Endothelial cell (in vitro differentiated cells): ENCODE data around the gene TLCD3B. TPM values are rescaled to one million over a fixed set of nuclear protein-coding genes. Genes with fewer than 3 reads are reported as not detected.

Experiments
- DNase-seq: peaks from one replicate; pipeline ENCODE4 v3.0.0; 2021; ENCODE audit warnings: low spot score
- H3K27ac Mint-ChIP-seq: one replicate; pipeline ENCODE4 v1.8.0; 2021; ENCODE audit warnings: mixed read lengths, inconsistent platforms; ENCODE audit not compliant: unreplicated experiment
- H3K27me3 Mint-ChIP-seq: one replicate; pipeline ENCODE4 v1.8.0; 2021; ENCODE audit warnings: mild to moderate bottlenecking, moderate library complexity, mixed read lengths, inconsistent platforms; ENCODE audit not compliant: unreplicated experiment
- H3K36me3 Mint-ChIP-seq: one replicate; pipeline ENCODE4 v1.8.0; 2021; ENCODE audit warnings: mild to moderate bottlenecking, low read depth, mixed read lengths, inconsistent platforms; ENCODE audit not compliant: unreplicated experiment
- H3K4me1 Mint-ChIP-seq: one replicate; pipeline ENCODE4 v1.8.0; 2021; ENCODE audit warnings: mild to moderate bottlenecking, mixed read lengths, inconsistent platforms; ENCODE audit not compliant: unreplicated experiment
- H3K4me3 Mint-ChIP-seq: one replicate; pipeline ENCODE4 v1.8.0; 2021; ENCODE audit warnings: mild to moderate bottlenecking, mixed read lengths, inconsistent platforms; ENCODE audit not compliant: unreplicated experiment
- H3K9me3 Mint-ChIP-seq: one replicate; pipeline ENCODE4 v1.8.0; 2021; ENCODE audit warnings: mixed read lengths, inconsistent platforms; ENCODE audit not compliant: unreplicated experiment
- total RNA-seq: library from RNA; stranded (reverse); fragmentation: NEBNext Ultra II Directional; extraction: Animal tissue kit (Norgen Biotek cat#: 25700); gene quantifications from one replicate; pipeline ENCODE4 v1.2.1, GENCODE V29; 2021; ENCODE audit not compliant: unreplicated experiment
- TF ChIP-seq, protein P1 (sequence below): fragments of 200-600 bp; sonication (generic); IDR thresholded peaks from one replicate; pipeline ENCODE4 v1.5.0; 2021; ENCODE audit warnings: antibody characterized with exemption; ENCODE audit not compliant: unreplicated experiment

The TLCD3B gene
- total RNA-seq, 1 donor from 2014 or later = 1.4 TPM

- peaks cover 33% of the 10 kb centered on the region for H3K36me3 Mint-ChIP-seq
- H3K27ac Mint-ChIP-seq = peak within 1 kb of the TSS; percentile 94
- DNase-seq = peak; percentile 94
- peaks cover 22% of the 10 kb centered on the region for H3K4me1 Mint-ChIP-seq
- TF ChIP-seq, protein P1, sequence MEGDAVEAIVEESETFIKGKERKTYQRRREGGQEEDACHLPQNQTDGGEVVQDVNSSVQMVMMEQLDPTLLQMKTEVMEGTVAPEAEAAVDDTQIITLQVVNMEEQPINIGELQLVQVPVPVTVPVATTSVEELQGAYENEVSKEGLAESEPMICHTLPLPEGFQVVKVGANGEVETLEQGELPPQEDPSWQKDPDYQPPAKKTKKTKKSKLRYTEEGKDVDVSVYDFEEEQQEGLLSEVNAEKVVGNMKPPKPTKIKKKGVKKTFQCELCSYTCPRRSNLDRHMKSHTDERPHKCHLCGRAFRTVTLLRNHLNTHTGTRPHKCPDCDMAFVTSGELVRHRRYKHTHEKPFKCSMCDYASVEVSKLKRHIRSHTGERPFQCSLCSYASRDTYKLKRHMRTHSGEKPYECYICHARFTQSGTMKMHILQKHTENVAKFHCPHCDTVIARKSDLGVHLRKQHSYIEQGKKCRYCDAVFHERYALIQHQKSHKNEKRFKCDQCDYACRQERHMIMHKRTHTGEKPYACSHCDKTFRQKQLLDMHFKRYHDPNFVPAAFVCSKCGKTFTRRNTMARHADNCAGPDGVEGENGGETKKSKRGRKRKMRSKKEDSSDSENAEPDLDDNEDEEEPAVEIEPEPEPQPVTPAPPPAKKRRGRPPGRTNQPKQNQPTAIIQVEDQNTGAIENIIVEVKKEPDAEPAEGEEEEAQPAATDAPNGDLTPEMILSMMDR = no peak
- no peaks in the 10 kb centered on the region for H3K9me3 Mint-ChIP-seq
- H3K4me3 Mint-ChIP-seq = peak within 1 kb of the TSS; percentile 92
- peaks cover 31% of the 10 kb centered on the region for H3K27me3 Mint-ChIP-seq
Measured at GRCh38 chr16:30075503-30076275, 44.6 kb upstream of the TLCD3B start, which contains the start of gene PPP4C. TSS of gene PPP4C (plus strand) at chr16:30075994. CDS start at chr16:30076378, 384 bp downstream.

- no peak for DNase-seq
- H3K27me3 Mint-ChIP-seq = peaks cover 16% of the 10 kb centered on the region
- H3K9me3 Mint-ChIP-seq = no peaks in the 10 kb centered on the region
- TF ChIP-seq, protein P1 = no peak
- no peak overlapping the region for H3K27ac Mint-ChIP-seq
- no peak overlapping the region for H3K4me3 Mint-ChIP-seq
- peaks cover 35% of the 10 kb centered on the region for H3K36me3 Mint-ChIP-seq
- peaks cover 15% of the 10 kb centered on the region for H3K4me1 Mint-ChIP-seq
Measured at GRCh38 chr16:30070490-30070889, 39.4 kb upstream of the TLCD3B start.

DNA sequence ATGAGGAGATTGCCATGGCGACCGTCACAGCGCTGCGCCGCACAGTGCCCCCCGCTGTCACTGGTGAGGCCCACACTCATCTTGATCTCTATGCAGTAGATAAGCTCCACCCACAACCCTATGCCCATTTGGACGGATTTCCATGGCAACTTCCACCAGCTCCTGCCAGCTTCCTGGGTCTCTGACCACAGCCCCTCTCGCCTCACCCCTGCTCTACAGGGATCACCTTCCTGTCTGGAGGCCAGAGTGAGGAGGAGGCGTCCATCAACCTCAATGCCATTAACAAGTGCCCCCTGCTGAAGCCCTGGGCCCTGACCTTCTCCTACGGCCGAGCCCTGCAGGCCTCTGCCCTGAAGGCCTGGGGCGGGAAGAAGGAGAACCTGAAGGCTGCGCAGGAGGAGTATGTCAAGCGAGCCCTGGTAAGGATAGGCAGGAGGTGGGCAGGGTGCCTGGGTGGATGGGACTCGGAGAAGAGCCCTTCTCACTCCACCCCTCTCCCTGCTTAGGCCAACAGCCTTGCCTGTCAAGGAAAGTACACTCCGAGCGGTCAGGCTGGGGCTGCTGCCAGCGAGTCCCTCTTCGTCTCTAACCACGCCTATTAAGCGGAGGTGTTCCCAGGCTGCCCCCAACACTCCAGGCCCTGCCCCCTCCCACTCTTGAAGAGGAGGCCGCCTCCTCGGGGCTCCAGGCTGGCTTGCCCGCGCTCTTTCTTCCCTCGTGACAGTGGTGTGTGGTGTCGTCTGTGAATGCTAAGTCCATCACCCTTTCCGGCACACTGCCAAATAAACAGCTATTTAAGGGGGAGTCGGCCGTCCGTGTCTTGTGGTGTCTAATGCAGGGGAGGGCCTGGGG lies 38.8 kb upstream of the TLCD3B start:
- peaks cover 12% of the 10 kb centered on the region for H3K4me1 Mint-ChIP-seq
- DNase-seq = no peak
- TF ChIP-seq, protein P1 = no peak
- H3K9me3 Mint-ChIP-seq = no peaks in the 10 kb centered on the region
- peaks cover 11% of the 10 kb centered on the region for H3K27me3 Mint-ChIP-seq
- H3K36me3 Mint-ChIP-seq = peaks cover 32% of the 10 kb centered on the region
- H3K27ac Mint-ChIP-seq = no peak overlapping the region
- peak overlapping the region; percentile 69 for H3K4me3 Mint-ChIP-seq

GRCh38 chr16:30068750-30069610 lies 37.9 kb upstream of the TLCD3B start:
- H3K4me1 Mint-ChIP-seq = peaks cover 14% of the 10 kb centered on the region
- H3K27ac Mint-ChIP-seq = no peak overlapping the region
- no peaks in the 10 kb centered on the region for H3K9me3 Mint-ChIP-seq
- H3K27me3 Mint-ChIP-seq = peaks cover 10% of the 10 kb centered on the region
- TF ChIP-seq, protein P1 = peak; percentile 71
- H3K36me3 Mint-ChIP-seq = peaks cover 31% of the 10 kb centered on the region
- DNase-seq = peak; percentile 59
- H3K4me3 Mint-ChIP-seq = peak overlapping the region; percentile 69
